ENCODE data around the gene PAN3.

DNA sequence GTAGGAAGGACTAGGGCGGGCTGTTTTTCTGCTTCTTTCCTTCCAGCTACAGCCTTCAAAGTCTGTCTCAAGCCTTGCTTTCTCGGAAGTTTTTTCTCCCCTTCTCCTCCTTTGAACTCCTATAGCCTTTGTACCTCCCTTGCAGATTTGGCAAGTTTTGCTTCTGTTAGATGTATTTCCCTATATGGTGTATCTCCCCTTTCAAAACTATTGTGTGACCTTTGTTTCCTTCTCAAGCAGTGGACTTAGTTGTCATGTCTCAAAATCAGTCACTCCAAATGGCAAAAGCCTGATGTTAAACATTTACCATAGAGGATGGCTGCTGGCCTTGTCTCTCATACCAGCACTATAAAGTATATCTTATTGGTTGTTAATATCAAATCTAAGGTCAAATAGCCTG, 203.9 kb downstream of the PAN3 start:
- no peak for TF ChIP-seq CTCF (IDR thresholded peaks at IDR 0.05)
- no peak for TF ChIP-seq EZH2phosphoT487 (IDR thresholded peaks at IDR 0.05)
- no peak for TF ChIP-seq EZH2 (IDR thresholded peaks at IDR 0.05)

Measured in neural progenitor cell (in vitro differentiated cells).